Keratinocyte (primary cell): ENCODE data around the gene LRRC51. TPM values are rescaled to one million over a fixed set of nuclear protein-coding genes. Genes with fewer than 3 reads are reported as not detected.

Experiments
- DNase-seq: peaks from one replicate; pipeline ENCODE4 v3.0.0-alpha.2; 2011; ENCODE audit warnings: low read depth, missing footprints, low spot score
- FAIRE-seq: peaks from 2 replicates; lab custom pipeline; 2011; peaks lifted over from hg19 to GRCh38; lab: Jason Lieb, UNC
- H2AFZ ChIP-seq: 2 replicates; pipeline ENCODE4 v1.6.0; 2012; ENCODE audit warnings: low read length, control low read depth, inconsistent platforms; ENCODE audit not compliant: control insufficient read depth
- H3K27ac ChIP-seq: 2 replicates; pipeline ENCODE4 v1.5.1; 2011; ENCODE audit warnings: low read length; ENCODE audit not compliant: control insufficient read depth, insufficient read depth
- H3K27me3 ChIP-seq: 3 replicates; pipeline ENCODE4 v1.6.0; 2011; ENCODE audit warnings: low read length; ENCODE audit not compliant: control insufficient read depth, insufficient read depth; ENCODE audit errors: extremely low read depth
- H3K36me3 ChIP-seq, 2 experiments: 2 replicates in 1 of 2; 3 replicates in 1 of 2; pipeline ENCODE4 v1.5.1; 2011; ENCODE audit warnings: low read length in 2 of 2, mild to moderate bottlenecking in 1 of 2; ENCODE audit not compliant: control insufficient read depth in 2 of 2, insufficient read depth in 2 of 2; ENCODE audit errors: extremely low read depth in 1 of 2
- H3K4me1 ChIP-seq: 3 replicates; pipeline ENCODE4 v1.5.1; 2011; ENCODE audit warnings: low read length; ENCODE audit not compliant: control insufficient read depth, insufficient read depth; ENCODE audit errors: extremely low read depth
- H3K4me2 ChIP-seq: 3 replicates; pipeline ENCODE4 v1.6.0; 2011; ENCODE audit warnings: low read depth, low read length; ENCODE audit not compliant: control insufficient read depth, insufficient read depth; ENCODE audit errors: extremely low read depth
- H3K4me3 ChIP-seq, 3 experiments: fragments of 200-600 bp in 1 of 3; sonication (generic) in 1 of 3; 2 replicates in 2 of 3; 3 replicates in 1 of 3; pipeline ENCODE4 v1.5.1; 2011 to 2016; ENCODE audit warnings: low read length in 3 of 3, mild to moderate bottlenecking in 3 of 3, control low read depth in 2 of 3, inconsistent platforms in 1 of 3, low read depth in 1 of 3, mixed read lengths in 1 of 3, mixed run types in 1 of 3, moderate library complexity in 1 of 3; ENCODE audit not compliant: control insufficient read depth in 2 of 3, insufficient read depth in 2 of 3; ENCODE audit errors: extremely low read depth in 1 of 3
- H3K79me2 ChIP-seq: 2 replicates; pipeline ENCODE4 v1.6.0; 2012; ENCODE audit warnings: low read length; ENCODE audit not compliant: control insufficient read depth, insufficient read depth
- H3K9ac ChIP-seq: 3 replicates; pipeline ENCODE4 v1.6.0; 2011; ENCODE audit warnings: low read length; ENCODE audit not compliant: control insufficient read depth, insufficient read depth; ENCODE audit errors: extremely low read depth
- H3K9me1 ChIP-seq: 3 replicates; pipeline ENCODE4 v1.6.0; 2011; ENCODE audit warnings: low read length; ENCODE audit not compliant: control insufficient read depth, insufficient read depth; ENCODE audit errors: extremely low read depth
- H3K9me3 ChIP-seq: 2 replicates; pipeline ENCODE4 v1.5.1; 2012; ENCODE audit warnings: low read depth, low read length; ENCODE audit not compliant: control insufficient read depth
- H4K20me1 ChIP-seq: 3 replicates; pipeline ENCODE4 v1.6.0; 2011; ENCODE audit warnings: low read length; ENCODE audit not compliant: control insufficient read depth, insufficient read depth; ENCODE audit errors: extremely low read depth
- CTCF ChIP-seq, 3 experiments: IDR thresholded peaks in 1 of 3; conservative IDR thresholded peaks in 1 of 3; optimal IDR thresholded peaks in 1 of 3; 2 replicates in 2 of 3; 3 replicates in 1 of 3; pipeline versions ENCODE3 to v1.5.1; 2011; ENCODE audit warnings: low read length in 3 of 3, mild to moderate bottlenecking in 3 of 3, moderate library complexity in 2 of 3, control low read depth in 1 of 3, inconsistent platforms in 1 of 3; ENCODE audit not compliant: insufficient read depth in 2 of 3; ENCODE audit errors: extremely low read depth in 1 of 3
- EZH2 ChIP-seq: IDR thresholded peaks from one replicate; pipeline ENCODE4 v1.6.1; 2012; ENCODE audit warnings: inconsistent platforms, mild to moderate bottlenecking, low read length, moderate library complexity
- dilution Hi-C: fragments of 300-500 bp; cut with MboI; formaldehyde crosslinking; loops from one replicate; pipeline ENCODE4 v1.7.0; 2020; ENCODE audit warnings: low sequenced_read_pairs; ENCODE audit not compliant: extremely low pct_ligation_motif_present
- polyA plus RNA-seq, 5 experiments: library from polyadenylated mRNA; depleted of rRNA in 3 of 5; stranded (reverse) in 3 of 5; stranded (forward) in 1 of 5; unstranded in 1 of 5; fragments of >200 nt; gene quantifications; 1 replicate in 1 of 5; 2 replicates in 3 of 5; 3 replicates in 1 of 5; pipeline versions ENCODE4 v1.2.1 to v1.2.3, GENCODE V29; 2011 to 2012; ENCODE audit warnings: missing spikeins in 2 of 5, low read depth in 1 of 5, low replicate concordance in 1 of 5

The LRRC51 gene
- polyA plus RNA-seq, 1 donor (not counting 4 experiments of a cell fraction or from before 2014, with no cell fraction given) = 5.2 TPM

GRCh38 chr11:72061739-72062396, 18.8 kb upstream of the LRRC51 start:
- H3K9me1 ChIP-seq = peaks cover 2% of the 10 kb centered on the region
- H3K27ac ChIP-seq = no peak overlapping the region
- H3K79me2 ChIP-seq = peaks cover 39% of the 10 kb centered on the region
- FAIRE-seq (no peak), DNase-seq (no peak)
- peaks cover 18% of the 10 kb centered on the region for H3K4me1 ChIP-seq
- no peak overlapping the region for H3K4me2 ChIP-seq
- TF ChIP-seq CTCF (optimal IDR thresholded peaks at IDR 0.05 in 1 of 3, IDR thresholded peaks at IDR 0.05 in 1 of 3, conservative IDR thresholded peaks at IDR 0.05 in 1 of 3; ENCODE audit: extremely low read depth in 1 of 3, insufficient read depth in 2 of 3, low read length in 3 of 3) = no peak
- TF ChIP-seq EZH2 = no peak
- no peaks in the 10 kb centered on the region for H4K20me1 ChIP-seq
- no peak overlapping the region for H3K9ac ChIP-seq
- peaks cover 4 to 9% of the 10 kb centered on the region in 2 experiments for H3K36me3 ChIP-seq
- H3K9me3 ChIP-seq = no peaks in the 10 kb centered on the region
- dilution Hi-C loops = no loop called here
- no peak overlapping the region for H3K4me3 ChIP-seq
- no peak overlapping the region for H2AFZ ChIP-seq
- no peaks in the 10 kb centered on the region for H3K27me3 ChIP-seq

GRCh38 chr11:72066855-72067254, 13.8 kb upstream of the LRRC51 start:
- TF ChIP-seq CTCF (optimal IDR thresholded peaks at IDR 0.05 in 1 of 3, IDR thresholded peaks at IDR 0.05 in 1 of 3, conservative IDR thresholded peaks at IDR 0.05 in 1 of 3; ENCODE audit: extremely low read depth in 1 of 3, insufficient read depth in 2 of 3, low read length in 3 of 3) = no peak
- no peak for TF ChIP-seq EZH2
- Histone ChIP-seq H3K9me3 (no peaks in the 10 kb centered on the region), H3K4me1 (peaks cover 27% of the 10 kb centered on the region), H3K36me3 (peaks cover 4 to 8% of the 10 kb centered on the region in 2 experiments), H3K4me3 (no peak overlapping the region), H3K27me3 (no peaks in the 10 kb centered on the region), H3K4me2 (no peak overlapping the region), H4K20me1 (no peaks in the 10 kb centered on the region), H3K9ac (no peak overlapping the region), H3K79me2 (peaks cover 59% of the 10 kb centered on the region), H3K27ac (no peak overlapping the region), H2AFZ (no peak overlapping the region), H3K9me1 (no peaks in the 10 kb centered on the region)
- DNase-seq = no peak
- dilution Hi-C loops = no loop called here
- FAIRE-seq = no peak
